HG02840 (cell line): ENCODE measurements around the gene PRICKLE3.

ENCODE experiments used
- ATAC-seq: cut with Tn5 transposase; IDR thresholded peaks from one replicate; pipeline ENCODE4 v1.9.1; 2021; ENCODE audit warnings: mild to moderate bottlenecking, moderate library complexity, moderate number of reproducible peaks; ENCODE audit not compliant: unreplicated experiment, low FRiP score

Gene PRICKLE3, protein sequence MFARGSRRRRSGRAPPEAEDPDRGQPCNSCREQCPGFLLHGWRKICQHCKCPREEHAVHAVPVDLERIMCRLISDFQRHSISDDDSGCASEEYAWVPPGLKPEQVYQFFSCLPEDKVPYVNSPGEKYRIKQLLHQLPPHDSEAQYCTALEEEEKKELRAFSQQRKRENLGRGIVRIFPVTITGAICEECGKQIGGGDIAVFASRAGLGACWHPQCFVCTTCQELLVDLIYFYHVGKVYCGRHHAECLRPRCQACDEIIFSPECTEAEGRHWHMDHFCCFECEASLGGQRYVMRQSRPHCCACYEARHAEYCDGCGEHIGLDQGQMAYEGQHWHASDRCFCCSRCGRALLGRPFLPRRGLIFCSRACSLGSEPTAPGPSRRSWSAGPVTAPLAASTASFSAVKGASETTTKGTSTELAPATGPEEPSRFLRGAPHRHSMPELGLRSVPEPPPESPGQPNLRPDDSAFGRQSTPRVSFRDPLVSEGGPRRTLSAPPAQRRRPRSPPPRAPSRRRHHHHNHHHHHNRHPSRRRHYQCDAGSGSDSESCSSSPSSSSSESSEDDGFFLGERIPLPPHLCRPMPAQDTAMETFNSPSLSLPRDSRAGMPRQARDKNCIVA

DNA sequence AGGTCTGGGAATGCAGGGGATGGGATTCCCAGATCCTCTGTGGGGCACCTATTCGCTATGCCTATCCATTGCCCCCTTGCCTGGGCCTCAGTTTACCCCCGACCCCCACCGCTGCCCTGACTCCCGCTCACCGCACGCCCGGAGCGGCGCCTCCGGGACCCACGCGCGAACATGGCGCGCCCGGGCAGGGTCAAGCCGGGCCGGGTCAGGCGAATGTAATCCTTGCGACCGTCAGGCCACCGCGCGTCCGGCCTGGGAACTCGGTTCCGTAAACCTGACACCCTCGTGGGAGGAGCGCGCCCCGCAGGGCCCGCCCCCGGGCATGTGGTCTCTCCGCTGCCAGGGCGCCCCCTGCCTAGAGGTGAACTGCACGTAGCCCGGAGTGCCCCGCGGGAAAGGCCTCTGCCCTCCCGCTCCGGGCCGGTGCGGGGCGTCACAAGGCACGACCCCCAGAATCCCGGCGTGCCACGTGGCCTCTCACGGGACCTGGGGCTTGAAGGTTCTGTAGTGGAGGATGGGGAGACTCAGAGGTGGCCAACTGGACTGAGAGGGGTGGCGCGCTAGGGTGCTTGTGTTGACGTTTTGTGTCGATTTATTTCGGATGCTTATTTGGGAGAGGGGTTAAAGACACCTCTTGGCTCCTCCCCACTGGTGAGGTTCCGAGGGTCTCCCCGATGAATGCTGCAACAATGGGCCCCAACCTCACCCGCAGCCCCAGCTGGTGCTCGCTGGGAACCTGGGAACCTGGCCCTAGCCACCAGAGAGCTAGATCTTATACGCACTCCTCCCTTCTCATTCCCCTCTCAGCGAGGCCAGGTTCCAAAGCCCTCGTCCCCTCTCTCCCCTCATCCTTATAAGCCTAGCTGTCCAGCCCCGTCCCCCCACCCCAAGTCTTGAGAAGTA lies at the start of gene PRICKLE3:
TSS of gene PRICKLE3 (minus strand) at position 249 of the 903 bp plus-strand sequence. CDS start at position 173, 76 bp downstream.
- no peak for ATAC-seq

DNA sequence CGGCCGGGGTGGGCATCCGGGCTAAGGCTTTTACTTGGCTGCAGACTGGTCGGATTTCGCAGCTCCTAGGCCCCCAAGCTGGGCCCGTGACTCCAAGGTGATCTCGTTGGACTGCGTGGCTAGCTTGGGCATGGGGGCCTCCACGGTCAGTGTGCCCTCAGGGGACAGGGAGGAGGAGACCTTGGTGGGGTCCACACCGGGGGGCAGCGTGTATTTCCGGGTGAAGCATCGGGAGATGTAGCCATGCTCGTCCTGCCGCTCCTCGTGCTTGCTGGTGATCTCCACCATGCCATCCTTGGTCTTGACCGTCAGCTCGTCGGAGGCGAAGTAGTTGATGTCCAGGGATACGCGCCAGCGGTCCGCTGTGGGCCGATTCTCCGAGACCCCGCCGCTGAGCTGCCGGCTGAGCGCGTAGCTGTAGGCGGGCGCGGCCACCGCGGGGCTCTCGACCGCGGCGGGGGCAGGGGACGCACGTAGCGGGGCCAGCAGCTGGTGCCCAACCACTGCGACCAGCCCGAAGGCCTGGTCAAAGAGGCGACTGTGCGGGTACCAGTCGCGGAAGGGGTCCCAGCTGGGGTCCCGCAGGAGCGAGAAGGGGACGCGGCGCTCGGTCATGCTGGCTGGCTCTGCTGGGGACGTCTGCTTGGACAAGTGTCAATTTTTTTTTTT lies 47.8 kb upstream of the PRICKLE3 start:
- ATAC-seq, result no peak

DNA sequence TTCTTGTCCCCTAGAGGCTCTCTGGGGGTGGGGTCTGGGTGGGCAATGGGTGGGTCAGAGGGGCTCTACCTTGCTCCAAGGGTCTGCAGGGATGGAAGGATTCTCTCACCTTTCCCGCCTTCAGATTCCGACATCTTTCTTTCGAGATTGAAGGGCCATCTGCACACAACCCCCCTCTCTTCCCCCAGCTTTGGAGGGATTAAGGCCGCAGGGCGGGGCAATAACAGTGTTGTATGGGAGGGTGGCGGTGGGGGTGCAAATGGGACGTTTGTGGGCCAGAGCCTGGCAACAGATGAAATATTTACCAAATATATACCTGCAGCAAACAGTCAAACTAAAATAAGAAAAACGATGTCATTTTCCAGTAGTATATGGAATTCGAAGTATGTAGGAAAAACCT lies 47.0 kb upstream of the PRICKLE3 start, which contains the start of gene CACNA1F:
TSS of gene CACNA1F (minus strand) at position 165 of the 400 bp plus-strand sequence. CDS start at position 134, 31 bp downstream.
- no peak for ATAC-seq

DNA sequence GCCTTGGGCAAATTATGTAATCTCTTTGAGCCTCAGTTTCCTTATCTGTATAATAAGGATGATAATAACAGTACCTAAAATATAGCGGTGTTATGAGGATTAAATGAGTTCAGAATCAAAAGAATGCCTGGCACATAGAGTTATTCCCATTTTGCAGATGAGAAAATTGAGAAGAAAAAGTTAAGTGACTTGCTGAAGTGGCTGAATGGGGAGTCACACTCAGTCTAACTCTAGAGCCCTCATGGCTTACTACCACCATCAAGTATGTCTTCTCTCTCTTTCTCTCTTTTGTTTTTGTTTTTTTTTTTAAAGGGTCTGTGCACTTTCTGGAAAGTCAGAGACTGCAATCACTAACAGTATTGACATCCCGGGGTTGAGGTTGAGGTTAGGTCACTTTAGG lies 46.4 kb upstream of the PRICKLE3 start:
- no peak for ATAC-seq

DNA sequence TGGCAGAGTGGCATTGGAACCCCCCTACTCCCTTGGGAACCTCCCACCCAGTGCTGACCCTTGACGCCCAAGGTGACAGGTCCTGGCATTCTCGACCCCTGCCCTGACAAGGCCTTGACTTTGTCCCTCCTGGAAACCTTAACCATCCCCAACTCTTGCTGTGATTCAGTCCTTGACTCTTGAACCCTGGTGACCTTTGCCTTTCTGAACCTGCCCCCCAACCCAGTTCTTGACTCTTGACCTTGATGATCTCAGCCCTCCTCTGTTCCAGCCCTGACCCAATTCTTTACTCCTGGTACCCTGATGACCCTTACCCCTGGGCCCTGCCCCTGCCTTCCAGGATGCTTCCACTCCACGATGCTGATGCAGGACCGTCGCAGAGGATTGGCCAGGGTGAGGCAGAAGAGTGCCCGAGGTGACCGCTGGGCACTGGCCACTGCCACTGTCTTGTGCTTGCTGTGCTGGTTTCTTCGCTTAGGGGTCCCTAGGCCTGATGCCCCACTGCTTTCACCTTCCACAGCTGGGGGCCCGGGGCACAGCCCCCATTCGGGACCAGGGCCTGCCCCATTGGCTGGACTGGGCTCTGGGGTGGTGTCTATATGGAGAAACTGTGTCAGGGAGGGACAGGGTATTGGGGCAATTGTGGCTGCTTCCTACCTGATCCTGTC lies 45.3 kb upstream of the PRICKLE3 start:
- ATAC-seq, result no peak

DNA sequence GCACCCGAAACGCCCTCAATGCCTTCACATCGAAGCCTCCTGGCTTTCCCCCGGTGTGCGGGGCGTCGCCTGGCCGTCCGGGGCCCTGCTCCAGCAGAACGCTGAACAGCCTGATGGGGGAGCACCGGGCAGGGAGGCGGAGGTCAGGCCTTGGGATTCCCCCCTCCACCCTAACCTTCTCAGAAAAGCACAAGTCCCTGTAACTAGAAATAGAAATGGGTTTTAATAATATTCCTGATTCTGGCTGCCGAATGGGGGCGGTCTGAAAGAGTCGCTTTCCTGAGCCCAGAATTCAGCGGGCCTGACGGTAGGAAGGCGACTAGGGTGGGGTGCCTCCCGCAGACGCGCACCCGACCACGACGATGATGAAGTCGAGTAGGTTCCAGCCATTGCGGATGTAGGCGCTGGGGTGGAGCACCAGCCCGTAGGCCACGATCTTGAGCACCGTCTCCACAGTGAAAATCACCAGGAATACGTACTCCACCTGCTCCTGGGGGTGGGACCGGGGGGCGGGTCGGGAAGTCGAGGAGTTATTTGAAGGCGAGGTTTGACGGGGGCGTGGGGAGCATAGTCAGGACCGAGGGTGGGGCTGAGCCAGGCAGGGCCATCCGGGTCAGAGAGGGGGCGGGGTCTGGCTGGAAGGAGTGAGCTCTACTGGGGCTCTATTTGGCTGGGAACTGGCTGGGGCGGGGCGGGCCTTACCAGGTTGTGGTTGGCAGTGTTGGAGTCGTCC lies 44.5 kb upstream of the PRICKLE3 start:
- ATAC-seq, result no peak

DNA sequence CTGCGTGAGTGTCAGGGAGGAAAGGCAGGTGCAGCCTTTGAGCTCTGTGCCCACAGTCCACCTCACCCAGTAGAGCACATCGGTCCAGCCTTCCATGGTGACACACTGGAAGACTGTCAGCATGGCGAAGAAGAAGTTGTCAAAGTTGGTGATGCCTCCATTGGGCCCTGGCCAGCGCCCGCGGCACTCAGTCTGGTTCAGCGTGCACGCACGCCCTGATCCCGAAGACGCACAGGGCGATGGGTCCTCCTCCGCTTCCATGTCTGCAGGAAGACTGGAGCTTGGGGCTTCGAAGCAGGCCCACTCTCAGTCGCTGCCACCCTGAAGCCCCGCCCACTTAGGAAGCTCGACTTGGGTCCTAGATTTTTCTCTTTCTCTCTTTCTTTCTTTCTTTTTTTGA lies 42.0 kb upstream of the PRICKLE3 start:
- ATAC-seq, result no peak

DNA sequence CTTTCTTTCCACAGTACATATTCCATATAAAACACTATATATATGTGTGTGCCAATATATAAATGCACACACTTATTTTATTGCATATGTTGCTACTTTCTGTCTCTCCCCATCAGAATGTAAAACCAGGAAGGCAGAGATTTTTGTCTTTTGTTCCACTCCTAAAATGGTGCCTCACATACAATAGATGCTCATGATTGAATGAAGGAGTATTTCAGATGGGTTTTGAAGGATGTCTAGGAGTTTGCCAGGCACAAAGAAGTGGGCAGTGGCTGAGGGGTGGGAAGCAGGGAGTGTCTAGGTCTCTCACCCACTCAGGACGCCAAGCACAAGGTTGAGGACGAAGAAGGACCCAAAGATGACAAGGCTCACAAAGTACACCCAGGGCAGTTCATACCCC lies 41.6 kb upstream of the PRICKLE3 start:
- ATAC-seq, result no peak

DNA sequence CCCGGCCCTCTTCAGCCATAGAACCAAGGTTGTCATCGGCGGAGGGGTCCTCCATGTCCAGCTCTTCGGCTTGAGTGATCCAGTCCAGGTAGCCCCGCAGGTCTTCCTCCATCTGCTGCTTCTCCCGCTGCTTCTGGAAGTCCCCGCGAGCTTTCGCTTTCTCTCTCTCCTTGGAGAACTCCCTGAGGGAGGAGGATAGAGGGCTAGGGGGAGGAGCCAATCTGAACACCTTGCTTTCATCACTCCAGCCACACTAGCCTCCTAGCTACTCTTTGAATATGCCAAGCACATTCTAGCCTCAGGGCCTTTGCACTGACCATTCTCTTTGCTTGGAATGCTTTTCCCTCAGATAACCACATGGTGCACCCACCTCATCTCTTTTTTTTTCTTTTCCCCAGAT lies 40.8 kb upstream of the PRICKLE3 start:
- ATAC-seq, result no peak

DNA sequence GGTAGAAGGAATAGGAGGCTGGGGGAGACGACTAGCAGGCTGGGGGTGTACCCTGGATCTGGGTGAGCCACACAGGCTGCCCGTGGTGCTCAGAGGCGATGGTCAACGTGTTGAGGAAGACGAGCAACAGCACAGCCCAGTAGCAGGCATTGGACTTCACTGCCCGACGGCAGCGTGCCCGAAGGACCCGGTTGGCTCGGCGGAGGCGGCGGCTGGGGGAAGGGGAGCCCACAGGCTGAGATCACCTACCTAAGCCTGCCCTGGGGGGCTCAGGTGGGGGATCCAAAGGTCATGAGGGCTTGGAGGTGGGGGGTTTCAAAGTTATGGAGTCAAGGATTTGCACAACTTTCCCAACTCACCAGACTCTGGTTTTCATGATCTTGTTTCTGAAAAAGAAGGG lies 39.7 kb upstream of the PRICKLE3 start:
- ATAC-seq, result no peak

DNA sequence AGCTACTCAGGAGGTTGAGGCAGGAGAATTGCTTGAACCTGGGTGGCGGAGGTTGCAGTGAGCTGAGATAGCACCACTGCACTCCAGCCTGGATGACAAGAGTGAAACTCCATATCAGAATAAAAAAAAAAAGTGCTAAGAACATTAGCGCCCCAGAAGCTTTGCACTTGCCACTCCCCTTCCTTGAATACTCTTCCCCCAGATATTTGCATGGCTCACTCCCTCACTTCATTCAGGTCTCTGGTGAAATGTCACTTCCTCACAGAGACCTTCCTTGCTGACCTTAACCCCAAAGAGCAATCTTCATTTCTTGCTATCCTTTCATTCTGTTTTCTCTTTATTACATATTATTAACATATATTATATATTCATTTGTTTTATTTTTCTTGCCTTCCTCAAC lies 35.7 kb upstream of the PRICKLE3 start:
- no peak for ATAC-seq

DNA sequence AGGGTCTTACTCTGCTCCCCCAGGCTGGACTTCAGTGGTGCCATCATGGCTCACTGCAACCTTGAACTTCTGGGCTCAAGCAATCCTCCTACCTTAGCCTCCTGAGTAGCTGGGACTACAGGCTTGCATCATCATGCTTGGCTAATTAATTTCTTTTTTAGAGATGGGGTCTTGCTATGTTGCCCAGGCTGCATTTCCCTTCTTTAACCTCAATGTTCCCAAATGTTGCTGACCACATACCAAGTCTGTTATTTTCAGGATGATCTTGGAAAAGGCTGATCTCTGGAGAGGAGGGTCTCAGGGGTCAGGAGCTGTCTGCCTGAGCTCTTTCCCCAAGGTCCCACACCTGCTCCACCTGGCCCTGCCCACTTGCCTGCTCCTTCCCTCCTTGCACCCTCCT lies 33.9 kb upstream of the PRICKLE3 start:
- ATAC-seq, result no peak

DNA sequence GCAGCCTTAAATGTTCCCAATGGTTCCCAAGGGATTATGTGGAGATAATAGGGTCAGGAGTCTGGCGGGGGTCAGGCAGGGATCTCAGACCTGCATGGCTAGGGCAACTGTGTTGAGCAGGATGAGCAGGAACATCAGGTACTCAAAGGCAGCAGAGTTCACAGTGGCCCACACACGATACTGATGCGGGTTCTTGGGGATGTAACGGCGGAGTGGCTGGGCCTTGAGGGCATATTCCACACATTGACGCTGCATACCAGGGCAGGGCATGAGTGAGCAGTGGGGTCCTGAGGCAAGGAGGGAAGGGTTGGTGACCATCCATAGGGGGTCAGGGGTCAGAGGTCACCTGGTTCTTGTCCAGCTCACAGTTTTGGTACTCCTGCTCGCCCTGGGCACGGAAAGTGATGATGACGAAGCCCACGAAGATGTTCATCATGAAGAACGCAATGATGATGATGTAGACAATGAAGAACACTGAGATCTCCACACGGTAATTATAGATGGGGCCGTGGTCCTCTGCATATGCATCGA lies 28.9 kb upstream of the PRICKLE3 start:
- no peak for ATAC-seq

DNA sequence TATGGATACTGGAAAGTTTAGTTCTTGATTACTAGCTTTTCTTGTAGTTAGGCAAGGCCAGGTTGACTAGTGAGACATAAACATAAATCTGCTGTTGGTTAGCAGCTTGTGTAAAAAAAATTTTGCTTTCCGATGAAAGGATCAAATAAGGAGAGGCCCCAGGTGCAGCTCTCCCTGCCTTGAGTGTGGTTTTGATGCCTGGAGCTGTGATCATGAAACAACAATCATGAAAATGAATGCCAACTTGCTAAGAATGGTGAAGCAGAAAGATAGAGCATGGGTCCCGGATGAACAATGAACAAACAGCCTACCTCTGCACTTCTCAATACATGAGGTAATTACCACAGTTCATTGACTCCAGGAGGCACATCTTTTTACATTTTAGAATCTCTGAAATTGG lies 28.2 kb upstream of the PRICKLE3 start:
- ATAC-seq, result no peak

DNA sequence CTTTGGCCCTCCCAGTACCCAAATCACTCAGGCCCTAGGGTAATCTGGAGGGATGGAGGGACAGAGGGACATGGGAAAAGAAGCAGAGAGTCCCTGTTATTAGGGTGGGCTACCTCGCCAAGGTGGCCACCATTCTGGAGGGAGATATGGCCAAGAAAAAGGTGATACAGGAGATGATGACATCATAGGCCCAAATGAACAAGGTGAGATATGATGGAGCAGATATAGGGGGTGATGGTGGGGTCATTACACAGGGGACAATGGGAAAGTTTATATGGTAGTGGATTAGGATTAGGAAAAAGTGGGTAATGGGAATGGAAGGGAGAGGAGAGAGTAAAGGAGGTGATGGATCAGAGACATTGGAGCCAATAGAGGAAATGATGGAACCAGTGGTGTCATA lies 26.7 kb upstream of the PRICKLE3 start:
- ATAC-seq, result no peak

DNA sequence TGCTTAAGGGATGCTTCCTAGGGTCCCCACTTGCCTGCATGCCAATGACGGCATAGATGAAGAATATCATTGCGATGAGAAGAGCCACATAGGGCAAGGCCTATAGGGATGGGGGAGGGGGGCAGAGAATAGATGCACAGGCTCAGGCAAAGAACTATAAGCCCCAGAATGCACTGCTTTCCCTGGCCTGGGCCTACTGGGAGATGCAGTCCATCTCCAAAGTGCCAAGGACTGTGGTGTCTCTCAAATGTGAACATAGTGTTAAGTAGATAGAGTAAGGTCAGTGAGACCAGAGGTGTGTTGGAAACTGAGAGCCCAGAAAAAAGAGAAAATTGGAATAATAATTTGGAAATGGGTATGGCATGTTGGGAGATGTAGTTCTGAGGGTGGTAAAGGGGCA lies 26.0 kb upstream of the PRICKLE3 start:
- ATAC-seq, result no peak

DNA sequence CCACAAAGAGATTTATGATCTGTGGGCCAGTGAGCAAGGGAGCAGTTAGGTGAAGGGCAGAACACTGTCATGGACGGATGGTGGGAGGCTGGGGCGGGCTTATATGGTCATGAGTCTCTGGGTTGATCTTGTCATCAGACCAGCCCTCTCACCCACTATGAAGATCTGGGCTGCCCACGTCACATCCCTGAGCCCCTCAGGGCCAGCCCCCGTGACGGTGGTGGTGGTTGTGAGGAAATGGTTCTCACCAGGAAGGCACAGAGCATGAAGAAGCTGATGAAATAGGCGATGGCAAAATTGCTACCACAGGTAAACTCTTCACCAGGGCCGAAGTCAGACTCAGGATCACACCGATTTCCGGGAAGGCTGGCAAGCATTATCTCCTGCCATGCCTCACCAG lies 24.9 kb upstream of the PRICKLE3 start:
- no peak for ATAC-seq

DNA sequence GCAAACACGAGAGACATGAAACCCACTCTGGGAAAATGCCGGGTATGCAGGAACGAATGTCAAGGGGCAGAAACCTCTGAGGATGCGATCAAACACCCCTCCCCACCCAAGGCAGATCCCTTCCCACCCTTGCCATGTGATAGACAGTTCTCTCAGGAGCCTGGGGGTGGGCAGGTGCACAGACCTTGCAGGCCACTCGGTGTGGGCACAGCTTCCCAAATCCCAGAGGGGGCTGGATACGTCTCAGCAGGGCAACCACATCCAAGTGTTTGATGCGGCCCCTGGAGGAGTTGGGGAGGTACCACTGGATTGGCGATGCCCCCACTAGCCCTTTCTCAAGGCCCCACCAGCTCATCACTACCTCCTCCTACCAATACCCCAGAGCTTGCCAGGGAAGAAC lies 24.2 kb upstream of the PRICKLE3 start:
- ATAC-seq, result no peak
